SK-N-SH (cell line): Measurements from ENCODE around the gene SLC8A1. TPM values are rescaled to one million over a fixed set of nuclear protein-coding genes. Genes with fewer than 3 reads are reported as not detected.

Experiments
- CTCF ChIA-PET: fragments of 300-600, 350-600 bp; formaldehyde crosslinking; extraction: SDS; loops from one replicate; lab custom pipeline; 2021; lab: Yijun Ruan, JAX
- POLR2A ChIA-PET: fragments of 350-600 bp; sonication (Branson Sonifier 250); formaldehyde crosslinking; extraction: SDS; loops from one replicate; lab custom pipeline; 2020; ENCODE audit warnings: antibody characterized with exemption, inconsistent platforms; lab: Yijun Ruan, JAX
- DNase-seq: peaks from one replicate; pipeline ENCODE4 v3.0.0; 2012
- H2AFZ ChIP-seq: fragments of 200-600 bp; sonication (generic); 2 replicates; pipeline ENCODE4 v1.8.1; 2016; ENCODE audit warnings: antibody characterized with exemption, mild to moderate bottlenecking, low read depth
- H3F3A ChIP-seq: fragments of 200-600 bp; sonication (generic); replicated peaks from 2 replicates; pipeline ENCODE3; 2016; ENCODE audit warnings: antibody characterized with exemption, mild to moderate bottlenecking; ENCODE audit not compliant: insufficient read depth
- H3K27ac ChIP-seq, 2 experiments: fragments of 200-500 bp in 1 of 2; fragments of 200-600 bp in 1 of 2; sonication (Bioruptor generic) in 1 of 2; sonication (generic), shearing (Covaris generic) in 1 of 2; 2 replicates each; pipeline versions ENCODE4 v1.5.1 to v1.6.1; 2014 to 2016; ENCODE audit warnings: low read depth in 2 of 2, inconsistent platforms in 1 of 2, low read length in 1 of 2, mild to moderate bottlenecking in 1 of 2, mixed read lengths in 1 of 2
- H3K27me3 ChIP-seq: fragments of 200-600 bp; sonication (generic), shearing (Covaris generic); 2 replicates; pipeline ENCODE4 v1.6.1; 2016; ENCODE audit warnings: mixed run types; ENCODE audit not compliant: insufficient read depth
- H3K36me3 ChIP-seq, 2 experiments: fragments of 200-500 bp in 1 of 2; fragments of 200-600 bp in 1 of 2; sonication (Bioruptor generic) in 1 of 2; sonication (generic) in 1 of 2; replicated peaks in 1 of 2; 2 replicates each; pipeline versions ENCODE3 to v1.5.1; 2014 to 2016; ENCODE audit warnings: low read length in 1 of 2, mild to moderate bottlenecking in 1 of 2; ENCODE audit not compliant: insufficient read depth in 2 of 2, control insufficient read depth in 1 of 2
- H3K4me1 ChIP-seq, 2 experiments: fragments of 200-500 bp in 1 of 2; fragments of 200-600 bp in 1 of 2; sonication (Bioruptor generic) in 1 of 2; sonication (generic), shearing (Covaris generic) in 1 of 2; 2 replicates each; pipeline versions ENCODE4 v1.5.1 to v1.6.1; 2014 to 2016; ENCODE audit warnings: low read depth in 1 of 2, low read length in 1 of 2, mixed run types in 1 of 2; ENCODE audit not compliant: insufficient read depth in 2 of 2, control insufficient read depth in 1 of 2
- H3K4me2 ChIP-seq: fragments of 200-600 bp; sonication (generic), shearing (Covaris generic); 2 replicates; pipeline ENCODE4 v1.6.1; 2017; ENCODE audit warnings: mixed run types
- H3K4me3 ChIP-seq, 2 experiments: fragments of 200-500 bp in 1 of 2; fragments of 200-600 bp in 1 of 2; sonication (Bioruptor generic) in 1 of 2; sonication (generic), shearing (Covaris generic) in 1 of 2; 2 replicates each; pipeline versions ENCODE4 v1.5.1 to v1.8.1; 2014 to 2016; ENCODE audit warnings: low read depth in 2 of 2, inconsistent platforms in 1 of 2, low read length in 1 of 2, mild to moderate bottlenecking in 1 of 2, mixed read lengths in 1 of 2, moderate library complexity in 1 of 2
- H3K79me2 ChIP-seq: fragments of 200-600 bp; sonication (generic); 2 replicates; pipeline ENCODE4 v1.8.1; 2017; ENCODE audit warnings: mild to moderate bottlenecking; ENCODE audit not compliant: insufficient read depth
- H3K9ac ChIP-seq: fragments of 200-600 bp; sonication (generic); 2 replicates; pipeline ENCODE4 v1.6.1; 2017; ENCODE audit warnings: mixed run types
- H3K9me2 ChIP-seq: fragments of 200-600 bp; sonication (generic); 2 replicates; pipeline ENCODE4 v1.6.1; 2017; ENCODE audit warnings: mixed run types
- H3K9me3 ChIP-seq: fragments of 200-600 bp; sonication (generic); 2 replicates; pipeline ENCODE4 v1.6.1; 2017; ENCODE audit warnings: mixed run types, mild to moderate bottlenecking, moderate library complexity
- H4K20me1 ChIP-seq: fragments of 200-600 bp; sonication (generic); 2 replicates; pipeline ENCODE4 v1.6.1; 2017; ENCODE audit warnings: mild to moderate bottlenecking, mixed run types; ENCODE audit not compliant: insufficient read depth
- CHD2 ChIP-seq: fragments of 150-350 bp; IDR thresholded peaks from 2 replicates; pipeline ENCODE4 v1.6.1; 2018; ENCODE audit warnings: low read length; ENCODE audit not compliant: partially characterized antibody
- ELF1 ChIP-seq: IDR thresholded peaks from 2 replicates; pipeline ENCODE4 v1.4.0; 2012
- EP300 ChIP-seq, 2 experiments: IDR thresholded peaks; 2 replicates each; pipeline versions ENCODE4 v1.4.0 to v1.6.1; 2012; ENCODE audit warnings: borderline replicate concordance in 1 of 2, low read depth in 1 of 2, low read length in 1 of 2
- EZH2phosphoT487 ChIP-seq: fragments of 200-600 bp; sonication (generic); IDR thresholded peaks from 2 replicates; pipeline ENCODE4 v1.6.1; 2017; ENCODE audit warnings: low read depth, mixed run types, mild to moderate bottlenecking, antibody characterized with exemption, moderate library complexity, borderline replicate concordance
- FOSL2 ChIP-seq: IDR thresholded peaks from 2 replicates; pipeline ENCODE4 v1.4.0; 2012; ENCODE audit warnings: low read depth, mild to moderate bottlenecking, moderate library complexity, borderline replicate concordance
- GABPA ChIP-seq: IDR thresholded peaks from 2 replicates; pipeline ENCODE4 v1.4.0; 2012; ENCODE audit warnings: low read depth, mild to moderate bottlenecking
- JUND ChIP-seq: IDR thresholded peaks from 2 replicates; pipeline ENCODE4 v1.4.0; 2012
- MXI1 ChIP-seq: IDR thresholded peaks from 2 replicates; pipeline ENCODE4 v1.6.1; 2012; ENCODE audit warnings: mild to moderate bottlenecking, low read depth, low read length, improper control_type of control experiment
- NFIC ChIP-seq: IDR thresholded peaks from 2 replicates; pipeline ENCODE4 v1.4.0; 2012; ENCODE audit warnings: borderline replicate concordance
- NRF1 ChIP-seq: IDR thresholded peaks from 2 replicates; pipeline ENCODE4 v1.6.1; 2012; ENCODE audit warnings: low read depth, mild to moderate bottlenecking, low read length
- RCOR1 ChIP-seq: fragments of 150-350 bp; IDR thresholded peaks from 2 replicates; pipeline ENCODE4 v1.6.1; 2017; ENCODE audit warnings: antibody characterized with exemption, low read length
- TAF1 ChIP-seq: IDR thresholded peaks from 2 replicates; pipeline ENCODE4 v1.6.1; 2012; ENCODE audit warnings: low read depth, mild to moderate bottlenecking, low read length, moderate library complexity, borderline replicate concordance
- USF1 ChIP-seq: IDR thresholded peaks from 2 replicates; pipeline ENCODE4 v1.4.0; 2012; ENCODE audit warnings: low read depth, borderline replicate concordance
- YY1 ChIP-seq: IDR thresholded peaks from 2 replicates; pipeline ENCODE4 v1.4.0; 2012; ENCODE audit warnings: low read depth, mild to moderate bottlenecking
- WGBS: methylation state at CpG from one replicate; pipeline ENCODE4 v1.1.6; 2017; ENCODE audit warnings: low lambda C conversion rate; 5-methylcytosine and 5-hydroxymethylcytosine counted together
- polyA plus RNA-seq, 3 experiments: library from polyadenylated mRNA; depleted of rRNA; stranded (reverse); fragments of >200 nt; gene quantifications; 2 replicates each; pipeline ENCODE4 v1.2.3, GENCODE V29; 2012
- TF ChIP-seq, protein P1 (sequence below): fragments of 200-600 bp; sonication (generic); IDR thresholded peaks from 2 replicates; pipeline ENCODE4 v1.6.1; 2017; ENCODE audit warnings: antibody characterized with exemption, mild to moderate bottlenecking, moderate library complexity
- TF ChIP-seq, protein P2 (sequence below): IDR thresholded peaks from 2 replicates; pipeline ENCODE4; 2012

Gene SLC8A1
- polyA plus RNA-seq, 1 of the 3 experiments (the other 2 are of a cell fraction), result 3.2 TPM

GRCh38 chr2:40304340-40304739, 147.6 kb downstream of the SLC8A1 start:
- H3K4me1 ChIP-seq, result no peaks in the 10 kb centered on the region
- no peak overlapping the region for H3K4me3 ChIP-seq
- H3K27me3 ChIP-seq, result no peaks in the 10 kb centered on the region
- no peaks in the 10 kb centered on the region for H4K20me1 ChIP-seq
- ChIA-PET CTCF (no interaction called here), POLR2A (no interaction called here)
- DNase-seq, result no peak
- no peaks in the 10 kb centered on the region for H3F3A ChIP-seq
- H3K9me3 ChIP-seq, result no peaks in the 10 kb centered on the region
- H3K9me2 ChIP-seq, result no peaks in the 10 kb centered on the region
- WGBS, result 90% methylated on average over 8 of the region's 8 CpGs
- H3K36me3 ChIP-seq, result no peaks in the 10 kb centered on the region
- no peak overlapping the region for H3K4me2 ChIP-seq
- TF ChIP-seq FOSL2 (no peak), YY1 (no peak), EZH2phosphoT487 (no peak), EP300 (IDR thresholded peaks at IDR 0.05; ENCODE audit: borderline replicate concordance in 1 of 2, low read depth in 1 of 2, low read length in 1 of 2) (no peak), MXI1 (no peak), NRF1 (no peak), GABPA (no peak), RCOR1 (no peak), ELF1 (no peak), TAF1 (no peak), CHD2 (no peak), USF1 (no peak)
- TF ChIP-seq, protein P1, sequence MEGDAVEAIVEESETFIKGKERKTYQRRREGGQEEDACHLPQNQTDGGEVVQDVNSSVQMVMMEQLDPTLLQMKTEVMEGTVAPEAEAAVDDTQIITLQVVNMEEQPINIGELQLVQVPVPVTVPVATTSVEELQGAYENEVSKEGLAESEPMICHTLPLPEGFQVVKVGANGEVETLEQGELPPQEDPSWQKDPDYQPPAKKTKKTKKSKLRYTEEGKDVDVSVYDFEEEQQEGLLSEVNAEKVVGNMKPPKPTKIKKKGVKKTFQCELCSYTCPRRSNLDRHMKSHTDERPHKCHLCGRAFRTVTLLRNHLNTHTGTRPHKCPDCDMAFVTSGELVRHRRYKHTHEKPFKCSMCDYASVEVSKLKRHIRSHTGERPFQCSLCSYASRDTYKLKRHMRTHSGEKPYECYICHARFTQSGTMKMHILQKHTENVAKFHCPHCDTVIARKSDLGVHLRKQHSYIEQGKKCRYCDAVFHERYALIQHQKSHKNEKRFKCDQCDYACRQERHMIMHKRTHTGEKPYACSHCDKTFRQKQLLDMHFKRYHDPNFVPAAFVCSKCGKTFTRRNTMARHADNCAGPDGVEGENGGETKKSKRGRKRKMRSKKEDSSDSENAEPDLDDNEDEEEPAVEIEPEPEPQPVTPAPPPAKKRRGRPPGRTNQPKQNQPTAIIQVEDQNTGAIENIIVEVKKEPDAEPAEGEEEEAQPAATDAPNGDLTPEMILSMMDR, result no peak
- TF ChIP-seq, protein P2, sequence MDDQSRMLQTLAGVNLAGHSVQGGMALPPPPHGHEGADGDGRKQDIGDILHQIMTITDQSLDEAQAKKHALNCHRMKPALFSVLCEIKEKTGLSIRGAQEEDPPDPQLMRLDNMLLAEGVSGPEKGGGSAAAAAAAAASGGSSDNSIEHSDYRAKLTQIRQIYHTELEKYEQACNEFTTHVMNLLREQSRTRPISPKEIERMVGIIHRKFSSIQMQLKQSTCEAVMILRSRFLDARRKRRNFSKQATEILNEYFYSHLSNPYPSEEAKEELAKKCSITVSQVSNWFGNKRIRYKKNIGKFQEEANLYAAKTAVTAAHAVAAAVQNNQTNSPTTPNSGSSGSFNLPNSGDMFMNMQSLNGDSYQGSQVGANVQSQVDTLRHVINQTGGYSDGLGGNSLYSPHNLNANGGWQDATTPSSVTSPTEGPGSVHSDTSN, result no peak
- H2AFZ ChIP-seq, result no peak overlapping the region
- no peak overlapping the region for H3K9ac ChIP-seq
- H3K79me2 ChIP-seq, result no peaks in the 10 kb centered on the region; the same call in 1 of the 2 replicates
- no peak overlapping the region for H3K27ac ChIP-seq

- no peak for TF ChIP-seq NFIC
- no peak for TF ChIP-seq JUND
- TF ChIP-seq, protein P2, result no peak
- ChIA-PET POLR2A (no interaction called here), CTCF (no interaction called here)
These were observed 148.1 kb downstream of the SLC8A1 start for GRCh38 chr2:40303746-40304145.

More at GRCh38 chr2:40303746-40304145, 148.1 kb downstream of the SLC8A1 start:
- H3K27me3 ChIP-seq, result no peaks in the 10 kb centered on the region
- H3K9me2 ChIP-seq, result no peaks in the 10 kb centered on the region
- 84% methylated on average over 4 of the region's 4 CpGs for WGBS
- H3K4me1 ChIP-seq, result no peaks in the 10 kb centered on the region
- H3K9ac ChIP-seq, result no peak overlapping the region
- H2AFZ ChIP-seq, result no peak overlapping the region
- H3K36me3 ChIP-seq, result no peaks in the 10 kb centered on the region
- H4K20me1 ChIP-seq, result no peaks in the 10 kb centered on the region
- H3F3A ChIP-seq, result no peaks in the 10 kb centered on the region
- H3K79me2 ChIP-seq, result no peaks in the 10 kb centered on the region; the same call in 1 of the 2 replicates
- H3K9me3 ChIP-seq, result no peaks in the 10 kb centered on the region
- H3K27ac ChIP-seq, result no peak overlapping the region
- DNase-seq, result no peak
- no peak overlapping the region for H3K4me2 ChIP-seq
- no peak overlapping the region for H3K4me3 ChIP-seq
